Upper lobe of left lung (tissue), 6 donors: ENCODE data around the gene SLAMF9. TPM values are rescaled to one million over a fixed set of nuclear protein-coding genes. Genes with fewer than 3 reads are reported as not detected.

Experiments used
- ATAC-seq, 2 donors: fragments of 200-7000 bp; cut with Tn5 transposase; one replicate each; pipeline ENCODE4 v1.9.1; 2022; ENCODE audit warnings: mild to moderate bottlenecking in 2 of 2, moderate library complexity in 2 of 2; ENCODE audit not compliant: low FRiP score in 2 of 2
- DNase-seq, 2 donors: peaks; one replicate each; pipeline ENCODE4 v3.0.0-alpha.2; 2019 to 2020
- H3K27ac ChIP-seq, 4 donors: fragments of 200-600 bp; sonication (generic); one replicate each; pipeline ENCODE4 v1.5.1; 2016 to 2019
- H3K27me3 ChIP-seq, 4 donors: fragments of 200-600 bp; sonication (generic); one replicate each; pipeline ENCODE4 v1.5.1; 2017 to 2019
- H3K36me3 ChIP-seq, 4 donors: fragments of 200-600 bp; sonication (generic); one replicate each; pipeline ENCODE4 v1.5.1; 2016 to 2019
- H3K4me1 ChIP-seq, 4 donors: fragments of 200-600 bp; sonication (generic); one replicate each; pipeline ENCODE4 v1.5.1; 2018 to 2019
- H3K4me3 ChIP-seq, 4 donors: fragments of 200-600 bp; sonication (generic); one replicate each; pipeline ENCODE4 v1.5.1; 2017 to 2019; ENCODE audit warnings: mild to moderate bottlenecking in 2 of 4, moderate library complexity in 1 of 4
- H3K9me3 ChIP-seq, 4 donors: fragments of 200-600 bp; sonication (generic); one replicate each; pipeline ENCODE4 v1.5.1; 2018 to 2019
- EP300 ChIP-seq, 4 donors: sonication (generic); formaldehyde crosslinking; IDR thresholded peaks; one replicate each; pipeline ENCODE4 v1.5.1; 2017; ENCODE audit warnings: antibody characterized with exemption in 4 of 4, control low read depth in 2 of 4
- POLR2A ChIP-seq, 4 donors: fragments of 450-650 bp; IDR thresholded peaks; one replicate each; pipeline ENCODE4 v1.5.1; 2016 to 2017; ENCODE audit warnings: antibody characterized with exemption in 4 of 4, mild to moderate bottlenecking in 2 of 4
- POLR2AphosphoS5 ChIP-seq, 2 donors: sonication (generic); formaldehyde crosslinking; IDR thresholded peaks; one replicate each; pipeline ENCODE4 v1.5.1; 2017; ENCODE audit warnings: antibody characterized with exemption in 2 of 2
- WGBS, 2 donors: methylation state at CpG; one replicate each; pipeline ENCODE4 v1.1.5; 2017 to 2018; 5-methylcytosine and 5-hydroxymethylcytosine counted together
- total RNA-seq, 6 donors: library from RNA; depleted of rRNA in 4 of 6; stranded (reverse); fragments of >200 nt in 4 of 6; gene quantifications; one replicate each; pipeline versions ENCODE4 v1.1.0 to v1.2.1, GENCODE V29; 2016 to 2021
- TF ChIP-seq, protein P1 (sequence below), 6 experiments: fragments of 450-650 bp in 4 of 6; fragments of 200-600 bp in 2 of 6; sonication (generic) in 2 of 6; IDR thresholded peaks; one replicate each; pipeline ENCODE4 v1.5.1; 2016 to 2019; ENCODE audit warnings: antibody characterized with exemption in 6 of 6
- donor health status: DM: no; HTN: no; CAD: no; lungs with moderate emphysema.
- donor health status: DM: no; HTN: yes; CAD: no; lungs with severe emphysema.

The SLAMF9 gene
- total RNA-seq, 6 donors from 2014 or later: 0.34 TPM; not detected in 5

DNA sequence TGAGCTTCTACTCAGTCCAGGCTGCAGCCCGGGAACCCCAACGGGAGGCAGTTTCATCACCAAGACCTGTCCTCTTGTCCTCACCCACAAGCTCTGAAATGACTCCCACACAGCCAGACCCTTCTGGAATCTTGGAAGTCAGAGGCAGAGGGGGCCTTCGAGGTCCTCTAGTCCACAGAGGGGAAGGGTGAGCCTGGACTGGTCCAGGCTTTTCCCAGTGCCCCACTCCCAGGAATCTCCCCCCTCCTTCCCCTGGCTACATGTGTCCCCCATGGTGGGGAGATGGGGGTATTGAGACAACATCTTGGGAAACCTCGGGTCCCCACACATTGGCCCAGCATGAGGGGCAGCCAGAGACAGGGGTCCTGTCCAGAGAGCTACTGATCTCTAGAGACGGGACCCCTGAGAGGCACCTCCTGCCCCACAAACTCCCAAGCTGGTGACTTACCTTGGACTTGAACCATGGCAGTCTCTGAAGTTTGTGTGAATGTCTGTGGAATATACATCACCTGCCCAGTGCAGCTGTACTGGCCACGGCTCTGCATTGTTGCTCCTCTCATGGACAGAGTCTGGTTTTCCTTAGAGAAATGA is 19.4 kb upstream of the SLAMF9 start:
- TF ChIP-seq EP300 (IDR thresholded peaks at IDR 0.05) (no peak), POLR2AphosphoS5 (IDR thresholded peaks at IDR 0.05) (no peak), POLR2A (IDR thresholded peaks at IDR 0.05) (no peak)
- TF ChIP-seq, protein P1, sequence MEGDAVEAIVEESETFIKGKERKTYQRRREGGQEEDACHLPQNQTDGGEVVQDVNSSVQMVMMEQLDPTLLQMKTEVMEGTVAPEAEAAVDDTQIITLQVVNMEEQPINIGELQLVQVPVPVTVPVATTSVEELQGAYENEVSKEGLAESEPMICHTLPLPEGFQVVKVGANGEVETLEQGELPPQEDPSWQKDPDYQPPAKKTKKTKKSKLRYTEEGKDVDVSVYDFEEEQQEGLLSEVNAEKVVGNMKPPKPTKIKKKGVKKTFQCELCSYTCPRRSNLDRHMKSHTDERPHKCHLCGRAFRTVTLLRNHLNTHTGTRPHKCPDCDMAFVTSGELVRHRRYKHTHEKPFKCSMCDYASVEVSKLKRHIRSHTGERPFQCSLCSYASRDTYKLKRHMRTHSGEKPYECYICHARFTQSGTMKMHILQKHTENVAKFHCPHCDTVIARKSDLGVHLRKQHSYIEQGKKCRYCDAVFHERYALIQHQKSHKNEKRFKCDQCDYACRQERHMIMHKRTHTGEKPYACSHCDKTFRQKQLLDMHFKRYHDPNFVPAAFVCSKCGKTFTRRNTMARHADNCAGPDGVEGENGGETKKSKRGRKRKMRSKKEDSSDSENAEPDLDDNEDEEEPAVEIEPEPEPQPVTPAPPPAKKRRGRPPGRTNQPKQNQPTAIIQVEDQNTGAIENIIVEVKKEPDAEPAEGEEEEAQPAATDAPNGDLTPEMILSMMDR (IDR thresholded peaks at IDR 0.05): no peak
- Histone ChIP-seq H3K36me3 (no peaks in the 10 kb centered on the region), H3K4me1 (no peaks in the 10 kb centered on the region), H3K4me3 (no peak overlapping the region), H3K27ac (no peak overlapping the region), H3K27me3 (no peaks in the 10 kb centered on the region), H3K9me3 (no peaks in the 10 kb centered on the region)
- ATAC-seq (no peak), DNase-seq (no peak)
- 75 to 81% methylated on average over 3 to 6 of the region's 6 CpGs for WGBS, 2 donors

DNA sequence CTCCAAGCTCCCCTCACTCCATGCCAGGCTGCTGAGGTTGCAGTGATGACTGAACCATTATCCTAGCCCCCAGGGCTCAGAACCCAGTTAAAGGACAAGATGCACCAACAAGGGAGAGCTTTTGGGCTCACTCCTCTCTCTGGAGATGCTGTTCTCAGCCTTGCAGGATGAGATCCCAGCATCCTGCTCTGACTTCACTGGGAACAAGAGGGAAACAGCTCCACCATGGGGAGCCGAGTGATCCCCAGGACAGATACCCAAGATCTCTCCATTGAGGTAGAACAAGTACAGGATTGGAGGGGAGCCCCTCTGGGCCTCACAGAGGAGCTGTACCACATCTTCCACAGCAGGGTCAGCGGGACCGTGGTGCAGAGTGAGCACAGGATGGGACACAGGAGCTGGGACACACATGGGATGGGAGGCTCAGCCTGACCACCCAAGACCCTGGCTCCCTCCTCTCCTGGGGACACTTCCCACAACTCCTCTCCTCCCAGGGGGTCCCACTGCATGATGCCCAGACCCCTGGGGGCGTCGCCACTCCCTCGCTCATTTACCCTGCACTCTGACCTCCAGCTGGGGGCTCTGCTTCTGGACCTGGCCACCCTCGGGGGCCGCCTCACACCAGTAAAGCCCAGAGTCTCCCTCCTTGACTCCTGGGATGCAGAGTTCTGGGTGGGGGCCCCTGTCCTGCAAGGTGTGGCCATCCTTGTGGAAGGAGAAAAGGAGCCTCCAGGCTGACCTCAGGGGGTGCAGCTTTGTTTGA is 18.6 kb upstream of the SLAMF9 start:
- TF ChIP-seq POLR2A (IDR thresholded peaks at IDR 0.05) (no peak), POLR2AphosphoS5 (IDR thresholded peaks at IDR 0.05) (no peak), EP300 (IDR thresholded peaks at IDR 0.05) (no peak)
- TF ChIP-seq, protein P1 (IDR thresholded peaks at IDR 0.05): no peak
- H3K4me1 ChIP-seq: no peaks in the 10 kb centered on the region
- DNase-seq (peak in 1 of 2 donors; percentile 40), ATAC-seq (peak in 1 of 2 donors; percentile 31)
- no peaks in the 10 kb centered on the region for H3K27me3 ChIP-seq
- H3K27ac ChIP-seq: no peak overlapping the region
- H3K9me3 ChIP-seq: no peaks in the 10 kb centered on the region
- no peak overlapping the region for H3K4me3 ChIP-seq
- H3K36me3 ChIP-seq: no peaks in the 10 kb centered on the region
- 87 to 90% methylated on average over 3 to 8 of the region's 8 CpGs for WGBS, 2 donors

DNA sequence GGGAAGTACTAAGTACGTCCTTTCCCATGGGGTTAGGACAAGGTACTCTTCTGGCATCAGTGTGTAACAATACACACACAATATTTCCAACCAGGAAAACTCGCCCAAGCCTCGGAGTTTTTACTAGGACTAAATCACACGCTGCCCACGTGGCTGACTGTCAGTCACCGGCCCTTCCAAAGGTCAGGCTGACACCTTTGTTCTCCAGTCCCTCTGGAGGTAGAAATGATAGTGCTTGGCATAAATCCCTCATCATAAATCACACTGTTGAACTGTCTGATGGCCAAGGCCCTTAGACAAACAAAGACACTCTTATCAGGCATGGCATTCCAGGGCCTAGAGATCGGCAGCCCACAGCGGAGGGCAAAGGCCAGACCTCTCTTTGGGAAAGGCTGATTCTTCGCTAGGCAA is 16.9 kb upstream of the SLAMF9 start:
- H3K4me1 ChIP-seq: no peaks in the 10 kb centered on the region
- TF ChIP-seq EP300 (IDR thresholded peaks at IDR 0.05) (no peak), POLR2AphosphoS5 (IDR thresholded peaks at IDR 0.05) (no peak), POLR2A (IDR thresholded peaks at IDR 0.05) (no peak)
- TF ChIP-seq, protein P1 (IDR thresholded peaks at IDR 0.05): no peak
- 57 to 64% methylated on average over 8 to 9 of the region's 9 CpGs for WGBS, 2 donors
- H3K27me3 ChIP-seq: no peaks in the 10 kb centered on the region
- no peaks in the 10 kb centered on the region for H3K9me3 ChIP-seq
- DNase-seq: no peak
- H3K36me3 ChIP-seq: no peaks in the 10 kb centered on the region
- ATAC-seq: no peak
- no peak overlapping the region for H3K4me3 ChIP-seq
- no peak overlapping the region for H3K27ac ChIP-seq

DNA sequence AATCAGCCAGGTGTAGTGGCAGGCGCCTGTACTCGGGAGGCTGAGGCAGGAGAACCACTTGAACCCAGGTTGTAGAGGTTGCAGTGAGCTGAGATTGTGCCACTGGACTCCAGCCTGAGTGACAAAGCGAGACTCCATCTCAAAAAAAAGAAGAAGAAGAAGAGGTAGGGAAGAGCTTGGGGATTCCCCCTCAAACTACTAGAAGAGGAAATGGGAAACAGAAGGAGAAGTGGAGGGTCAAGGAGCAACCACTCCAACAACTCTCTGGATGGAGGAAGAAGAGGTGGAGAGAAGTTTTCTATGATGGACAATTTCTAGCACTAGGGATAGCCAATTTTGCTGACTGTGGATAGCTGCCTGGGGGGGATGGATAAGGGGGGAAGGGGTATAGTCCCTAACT is 14.9 kb upstream of the SLAMF9 start:
- Histone ChIP-seq H3K27ac (no peak overlapping the region), H3K36me3 (no peaks in the 10 kb centered on the region), H3K9me3 (no peaks in the 10 kb centered on the region), H3K27me3 (no peaks in the 10 kb centered on the region), H3K4me1 (no peaks in the 10 kb centered on the region), H3K4me3 (no peak overlapping the region)
- ATAC-seq (no peak), DNase-seq (no peak)
- WGBS, 2 donors: 89 to 95% methylated on average over 3 of the region's 3 CpGs
- TF ChIP-seq POLR2AphosphoS5 (IDR thresholded peaks at IDR 0.05) (no peak), EP300 (IDR thresholded peaks at IDR 0.05) (no peak), POLR2A (IDR thresholded peaks at IDR 0.05) (no peak)
- TF ChIP-seq, protein P1 (IDR thresholded peaks at IDR 0.05): no peak
